SW 1271 (cell line): ENCODE results near the gene NUB1.
"Not testable (repeated sequence)": the region's sequence is repeated elsewhere in the genome, so short reads cannot be mapped to it uniquely, and the experiment has no call there.

Experiments used
- DNase-seq, 2 experiments: peaks; one replicate each; lab custom pipeline; 2025; lab: John Stamatoyannopoulos, UW

Gene NUB1

GRCh38 chr7:151341357-151342101 is at the start of gene NUB1:
Gene NUB1, plus strand, starts transcription at chr7:151341812. Its CDS starts 3,538 bp downstream, at chr7:151345350.
- DNase-seq = peak; percentile 45 to 76

- DNase-seq = no peak
These were observed 48.8 kb upstream of the NUB1 start for GRCh38 chr7:151292850-151293249.

- no peak for DNase-seq
These were observed 45.2 kb upstream of the NUB1 start for GRCh38 chr7:151296202-151296992.

- DNase-seq = no peak
These were observed 42.8 kb upstream of the NUB1 start for GRCh38 chr7:151298765-151299164.

GRCh38 chr7:151299530-151299929 is 42.1 kb upstream of the NUB1 start:
- DNase-seq = no peak

GRCh38 chr7:151299940-151300645 is 41.5 kb upstream of the NUB1 start:
- no peak for DNase-seq

- DNase-seq = no peak
These were observed 39.8 kb upstream of the NUB1 start for GRCh38 chr7:151301471-151302462.

- DNase-seq = not testable (repeated sequence)
These were observed 37.4 kb upstream of the NUB1 start for GRCh38 chr7:151304251-151304650.

GRCh38 chr7:151304856-151305255 is 36.8 kb upstream of the NUB1 start:
- no peak for DNase-seq

- no peak for DNase-seq
These were observed 35.2 kb upstream of the NUB1 start for GRCh38 chr7:151306374-151306773.

GRCh38 chr7:151306860-151307259 is 34.8 kb upstream of the NUB1 start:
- no peak for DNase-seq

- no peak for DNase-seq
These were observed 34.1 kb upstream of the NUB1 start for GRCh38 chr7:151307536-151307935.

- DNase-seq = no peak
These were observed 33.4 kb upstream of the NUB1 start for GRCh38 chr7:151308256-151308655.

- no peak for DNase-seq
These were observed 32.8 kb upstream of the NUB1 start for GRCh38 chr7:151308791-151309190.

- DNase-seq = no peak
These were observed 32.3 kb upstream of the NUB1 start for GRCh38 chr7:151309311-151309710.

- peak in 1 of 2 experiments; percentile 10 for DNase-seq
These were observed 31.0 kb upstream of the NUB1 start for GRCh38 chr7:151310578-151310977.

GRCh38 chr7:151311294-151311864 is 30.2 kb upstream of the NUB1 start:
- DNase-seq = no peak

GRCh38 chr7:151312356-151312755 is 29.3 kb upstream of the NUB1 start:
- DNase-seq = no peak

- DNase-seq = no peak
These were observed 28.5 kb upstream of the NUB1 start for GRCh38 chr7:151312831-151313809.

GRCh38 chr7:151313857-151314256 is 27.8 kb upstream of the NUB1 start:
- DNase-seq = no peak
